CD4-positive, alpha-beta T cell treated with Interleukin-17A for 4 hours (primary cell): Measurements from ENCODE around the gene WDR45.
"Not testable (repeated sequence)": the region's sequence is repeated elsewhere in the genome, so short reads cannot be mapped to it uniquely, and the experiment has no call there.

Experiments used
- DNase-seq: peaks from one replicate; pipeline ENCODE4 v3.0.0-alpha.2; 2020; ENCODE audit warnings: mixed read lengths

The WDR45 gene

GRCh38 chrX:49079489-49080428 is at the start of gene WDR45:
Gene WDR45 (minus strand): TSS chrX:49079887. CDS start chrX:49078095, 1,792 bp downstream.
- DNase-seq, result peak; percentile 78

- no peak for DNase-seq
These were observed 49.7 kb upstream of the WDR45 start for GRCh38 chrX:49129427-49129826.

GRCh38 chrX:49127742-49128258 is 48.1 kb upstream of the WDR45 start:
- not testable (repeated sequence) for DNase-seq

GRCh38 chrX:49122499-49122898 is 42.8 kb upstream of the WDR45 start:
- no peak for DNase-seq

- no peak for DNase-seq
These were observed 40.4 kb upstream of the WDR45 start for GRCh38 chrX:49120091-49120490.

GRCh38 chrX:49117581-49117980 is 37.9 kb upstream of the WDR45 start:
- DNase-seq, result no peak

- no peak for DNase-seq
These were observed 37.0 kb upstream of the WDR45 start for GRCh38 chrX:49116716-49117115.

GRCh38 chrX:49116076-49116475 is 36.4 kb upstream of the WDR45 start:
- DNase-seq, result no peak

- DNase-seq, result no peak
These were observed 32.1 kb upstream of the WDR45 start for GRCh38 chrX:49111791-49112190.

GRCh38 chrX:49110417-49110816 is 30.7 kb upstream of the WDR45 start:
- DNase-seq, result no peak

- DNase-seq, result no peak
These were observed 29.0 kb upstream of the WDR45 start for GRCh38 chrX:49108641-49109040.

GRCh38 chrX:49106930-49107329 is 27.2 kb upstream of the WDR45 start:
- no peak for DNase-seq

GRCh38 chrX:49106296-49106695 is 26.6 kb upstream of the WDR45 start:
- DNase-seq, result no peak

- no peak for DNase-seq
These were observed 23.9 kb upstream of the WDR45 start for GRCh38 chrX:49103637-49104036.

GRCh38 chrX:49102190-49102589 is 22.5 kb upstream of the WDR45 start:
- DNase-seq, result no peak

GRCh38 chrX:49101629-49101984 is 21.9 kb upstream of the WDR45 start:
- DNase-seq, result no peak

- peak; percentile 89 for DNase-seq
These were observed 21.3 kb upstream of the WDR45 start for GRCh38 chrX:49100704-49101628.

- no peak for DNase-seq
These were observed 16.7 kb upstream of the WDR45 start for GRCh38 chrX:49096419-49096818.

- no peak for DNase-seq
These were observed 9.9 kb upstream of the WDR45 start for GRCh38 chrX:49089553-49089952.

- no peak for DNase-seq
These were observed 2.7 kb upstream of the WDR45 start for GRCh38 chrX:49082271-49082871.

GRCh38 chrX:49077941-49078340 is 1.7 kb downstream of the WDR45 start:
- DNase-seq, result no peak

- DNase-seq, result no peak
These were observed 4.3 kb downstream of the WDR45 start for GRCh38 chrX:49075347-49075746.
